HEK293 (cell line): ENCODE data around the gene SERTAD1.
"Not testable (repeated sequence)": the region's sequence is repeated elsewhere in the genome, so short reads cannot be mapped to it uniquely, and the experiment has no call there.

Experiments
- CTCF ChIA-PET: fragments of 350-600 bp; formaldehyde crosslinking; extraction: SDS; loops from one replicate; lab custom pipeline; 2021; ENCODE audit warnings: antibody characterized with exemption; lab: Yijun Ruan, JAX
- POLR2A ChIA-PET: fragments of 300-600 bp; formaldehyde crosslinking; extraction: SDS; loops from one replicate; lab custom pipeline; 2020; ENCODE audit warnings: antibody characterized with exemption, inconsistent platforms; lab: Yijun Ruan, JAX
- H3K27ac ChIP-seq: fragments of 200-500 bp; sonication (Bioruptor generic); 2 replicates; pipeline ENCODE4 v1.5.1; 2014; ENCODE audit warnings: low read depth, low read length, control low read depth, inconsistent platforms; ENCODE audit errors: extremely low read depth
- H3K36me3 ChIP-seq, 2 experiments: fragments of 200-500 bp in 1 of 2; sonication (Bioruptor generic) in 1 of 2; 1 replicate in 1 of 2; 2 replicates in 1 of 2; pipeline ENCODE4 v1.5.1; 2014 to 2017; ENCODE audit warnings: inconsistent platforms in 2 of 2, low read length in 2 of 2; ENCODE audit not compliant: control insufficient read depth in 2 of 2, insufficient read depth in 1 of 2
- H3K4me1 ChIP-seq: fragments of 200-500 bp; sonication (Bioruptor generic); 2 replicates; pipeline ENCODE4 v1.5.1; 2014; ENCODE audit warnings: mild to moderate bottlenecking, low read length, inconsistent platforms; ENCODE audit not compliant: control insufficient read depth, insufficient read depth
- H3K4me3 ChIP-seq: 2 replicates; pipeline ENCODE4 v1.5.1; 2011; ENCODE audit warnings: low read depth, mild to moderate bottlenecking, control low read depth, low read length, moderate library complexity
- H3K9me3 ChIP-seq: fragments of 200-500 bp; sonication (Bioruptor generic); 2 replicates; pipeline ENCODE4 v1.5.1; 2014; ENCODE audit warnings: low read depth, low read length, inconsistent platforms; ENCODE audit not compliant: control insufficient read depth, insufficient read depth
- BCL11A ChIP-seq: fragments of 450-650 bp; formaldehyde crosslinking; IDR thresholded peaks from 2 replicates; pipeline ENCODE4 v1.5.1; 2016; ENCODE audit warnings: low read depth, missing biosample characterization, missing genetic modification characterization
- GLIS1 ChIP-seq: fragments of 450-650 bp; formaldehyde crosslinking; IDR thresholded peaks from 2 replicates; pipeline ENCODE4 v1.5.1; 2016; ENCODE audit warnings: missing biosample characterization, missing genetic modification characterization
- SP2 ChIP-seq: fragments of 450-650 bp; formaldehyde crosslinking; IDR thresholded peaks from 2 replicates; pipeline ENCODE4 v1.5.1; 2016; ENCODE audit warnings: missing biosample characterization, missing genetic modification characterization
- ZFP3 ChIP-seq: fragments of 450-650 bp; formaldehyde crosslinking; IDR thresholded peaks from 2 replicates; pipeline ENCODE4 v1.5.1; 2016; ENCODE audit warnings: low read depth, missing biosample characterization, missing genetic modification characterization
- ZNF2 ChIP-seq: fragments of 450-650 bp; formaldehyde crosslinking; IDR thresholded peaks from 2 replicates; pipeline ENCODE4 v1.5.1; 2016; ENCODE audit warnings: missing biosample characterization, missing genetic modification characterization
- ZNF394 ChIP-seq: fragments of 450-650 bp; formaldehyde crosslinking; IDR thresholded peaks from 2 replicates; pipeline ENCODE4 v1.5.1; 2016; ENCODE audit warnings: missing biosample characterization, missing genetic modification characterization, mild to moderate bottlenecking, moderate library complexity, borderline replicate concordance
- ZNF664 ChIP-seq: fragments of 450-650 bp; formaldehyde crosslinking; IDR thresholded peaks from 2 replicates; pipeline ENCODE4 v1.5.1; 2016; ENCODE audit warnings: missing biosample characterization, missing genetic modification characterization
- ZNF777 ChIP-seq: fragments of 450-650 bp; formaldehyde crosslinking; IDR thresholded peaks from 2 replicates; pipeline ENCODE4 v1.5.1; 2017; ENCODE audit warnings: missing biosample characterization, missing genetic modification characterization, borderline replicate concordance
- ZSCAN23 ChIP-seq: fragments of 450-650 bp; formaldehyde crosslinking; IDR thresholded peaks from 2 replicates; pipeline ENCODE4 v1.5.1; 2016; ENCODE audit warnings: missing biosample characterization, missing genetic modification characterization
- ZXDB ChIP-seq: fragments of 450-650 bp; formaldehyde crosslinking; IDR thresholded peaks from 2 replicates; pipeline ENCODE4 v1.5.1; 2016; ENCODE audit warnings: missing biosample characterization, missing genetic modification characterization
- TF ChIP-seq, protein P1 (sequence below): fragments of 450-650 bp; formaldehyde crosslinking; IDR thresholded peaks from 2 replicates; pipeline ENCODE4 v1.5.1; 2016; ENCODE audit warnings: missing biosample characterization, missing genetic modification characterization
- TF ChIP-seq, protein P2 (sequence below): fragments of 450-650 bp; formaldehyde crosslinking; IDR thresholded peaks from 2 replicates; pipeline ENCODE4 v1.5.1; 2017; ENCODE audit warnings: missing biosample characterization, missing genetic modification characterization
- TF ChIP-seq, protein P3 (sequence below): fragments of 450-650 bp; formaldehyde crosslinking; IDR thresholded peaks from 2 replicates; pipeline ENCODE4 v1.5.1; 2016; ENCODE audit warnings: missing biosample characterization, missing genetic modification characterization
- TF ChIP-seq, protein P4 (sequence below): fragments of 450-650 bp; formaldehyde crosslinking; IDR thresholded peaks from 2 replicates; pipeline ENCODE4 v1.5.1; 2017; ENCODE audit warnings: missing biosample characterization, missing genetic modification characterization
- TF ChIP-seq, protein P5 (sequence below): fragments of 450-650 bp; formaldehyde crosslinking; IDR thresholded peaks from 2 replicates; pipeline ENCODE4 v1.5.1; 2016; ENCODE audit warnings: missing biosample characterization, missing genetic modification characterization

Gene SERTAD1

DNA sequence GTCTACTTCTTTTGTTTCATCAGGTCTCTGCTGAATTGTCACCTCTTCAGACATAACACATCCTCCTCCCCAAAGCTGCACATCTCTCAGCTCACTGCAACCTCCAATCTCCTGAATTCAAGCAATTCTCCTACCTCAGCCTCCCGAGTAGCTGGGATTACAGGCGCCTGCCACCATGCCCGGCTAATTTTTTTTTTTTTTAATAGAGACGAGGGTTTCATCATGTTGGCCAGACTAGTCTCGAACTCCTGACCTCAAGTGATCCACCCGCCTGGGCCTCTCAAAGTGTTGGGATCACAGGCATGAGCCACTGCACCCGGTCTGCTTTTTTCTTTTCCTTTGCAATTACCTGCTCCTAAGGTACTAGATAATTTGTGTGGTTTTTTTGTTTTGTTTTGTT is 7.0 kb upstream of the SERTAD1 start:
- Histone ChIP-seq H3K27ac (peak overlapping the region; percentile 100), H3K4me1 (peaks cover 16% of the 10 kb centered on the region)
- H3K36me3 ChIP-seq, result not testable (repeated sequence)
- TF ChIP-seq ZFP3 (tag by site-specific recombination) (peak; percentile 54; the same call in 1 of the 2 replicates), SP2 (tag by site-specific recombination) (0 out of 2 replicates have a peak, but pooled peaks have one; percentile 2), BCL11A (tag by site-specific recombination) (0 out of 2 replicates have a peak, but pooled peaks have one; percentile 34), ZSCAN23 (tag by site-specific recombination) (peak; percentile 15; the same call in 1 of the 2 replicates), GLIS1 (tag by site-specific recombination) (peak; percentile 6; the same call in 1 of the 2 replicates), ZNF394 (tag by site-specific recombination) (0 out of 2 replicates have a peak, but pooled peaks have one; percentile 5), ZNF2 (tag by site-specific recombination) (peak; percentile 55; the same call in 1 of the 2 replicates), ZNF777 (tag by site-specific recombination) (0 out of 2 replicates have a peak, but pooled peaks have one; percentile 41)
- TF ChIP-seq, protein P1, sequence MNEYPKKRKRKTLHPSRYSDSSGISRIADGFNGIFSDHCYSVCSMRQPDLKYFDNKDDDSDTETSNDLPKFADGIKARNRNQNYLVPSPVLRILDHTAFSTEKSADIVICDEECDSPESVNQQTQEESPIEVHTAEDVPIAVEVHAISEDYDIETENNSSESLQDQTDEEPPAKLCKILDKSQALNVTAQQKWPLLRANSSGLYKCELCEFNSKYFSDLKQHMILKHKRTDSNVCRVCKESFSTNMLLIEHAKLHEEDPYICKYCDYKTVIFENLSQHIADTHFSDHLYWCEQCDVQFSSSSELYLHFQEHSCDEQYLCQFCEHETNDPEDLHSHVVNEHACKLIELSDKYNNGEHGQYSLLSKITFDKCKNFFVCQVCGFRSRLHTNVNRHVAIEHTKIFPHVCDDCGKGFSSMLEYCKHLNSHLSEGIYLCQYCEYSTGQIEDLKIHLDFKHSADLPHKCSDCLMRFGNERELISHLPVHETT (tag by site-specific recombination), result peak; percentile 12; the same call in 1 of the 2 replicates
- TF ChIP-seq, protein P2, sequence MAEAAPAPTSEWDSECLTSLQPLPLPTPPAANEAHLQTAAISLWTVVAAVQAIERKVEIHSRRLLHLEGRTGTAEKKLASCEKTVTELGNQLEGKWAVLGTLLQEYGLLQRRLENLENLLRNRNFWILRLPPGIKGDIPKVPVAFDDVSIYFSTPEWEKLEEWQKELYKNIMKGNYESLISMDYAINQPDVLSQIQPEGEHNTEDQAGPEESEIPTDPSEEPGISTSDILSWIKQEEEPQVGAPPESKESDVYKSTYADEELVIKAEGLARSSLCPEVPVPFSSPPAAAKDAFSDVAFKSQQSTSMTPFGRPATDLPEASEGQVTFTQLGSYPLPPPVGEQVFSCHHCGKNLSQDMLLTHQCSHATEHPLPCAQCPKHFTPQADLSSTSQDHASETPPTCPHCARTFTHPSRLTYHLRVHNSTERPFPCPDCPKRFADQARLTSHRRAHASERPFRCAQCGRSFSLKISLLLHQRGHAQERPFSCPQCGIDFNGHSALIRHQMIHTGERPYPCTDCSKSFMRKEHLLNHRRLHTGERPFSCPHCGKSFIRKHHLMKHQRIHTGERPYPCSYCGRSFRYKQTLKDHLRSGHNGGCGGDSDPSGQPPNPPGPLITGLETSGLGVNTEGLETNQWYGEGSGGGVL (tag by site-specific recombination), result peak; percentile 7; the same call in 1 of the 2 replicates
- TF ChIP-seq, protein P3, sequence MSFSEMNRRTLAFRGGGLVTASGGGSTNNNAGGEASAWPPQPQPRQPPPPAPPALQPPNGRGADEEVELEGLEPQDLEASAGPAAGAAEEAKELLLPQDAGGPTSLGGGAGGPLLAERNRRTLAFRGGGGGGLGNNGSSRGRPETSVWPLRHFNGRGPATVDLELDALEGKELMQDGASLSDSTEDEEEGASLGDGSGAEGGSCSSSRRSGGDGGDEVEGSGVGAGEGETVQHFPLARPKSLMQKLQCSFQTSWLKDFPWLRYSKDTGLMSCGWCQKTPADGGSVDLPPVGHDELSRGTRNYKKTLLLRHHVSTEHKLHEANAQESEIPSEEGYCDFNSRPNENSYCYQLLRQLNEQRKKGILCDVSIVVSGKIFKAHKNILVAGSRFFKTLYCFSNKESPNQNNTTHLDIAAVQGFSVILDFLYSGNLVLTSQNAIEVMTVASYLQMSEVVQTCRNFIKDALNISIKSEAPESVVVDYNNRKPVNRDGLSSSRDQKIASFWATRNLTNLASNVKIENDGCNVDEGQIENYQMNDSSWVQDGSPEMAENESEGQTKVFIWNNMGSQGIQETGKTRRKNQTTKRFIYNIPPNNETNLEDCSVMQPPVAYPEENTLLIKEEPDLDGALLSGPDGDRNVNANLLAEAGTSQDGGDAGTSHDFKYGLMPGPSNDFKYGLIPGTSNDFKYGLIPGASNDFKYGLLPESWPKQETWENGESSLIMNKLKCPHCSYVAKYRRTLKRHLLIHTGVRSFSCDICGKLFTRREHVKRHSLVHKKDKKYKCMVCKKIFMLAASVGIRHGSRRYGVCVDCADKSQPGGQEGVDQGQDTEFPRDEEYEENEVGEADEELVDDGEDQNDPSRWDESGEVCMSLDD (tag by site-specific recombination), result peak; percentile 13; the same call in 1 of the 2 replicates
- TF ChIP-seq, protein P4, sequence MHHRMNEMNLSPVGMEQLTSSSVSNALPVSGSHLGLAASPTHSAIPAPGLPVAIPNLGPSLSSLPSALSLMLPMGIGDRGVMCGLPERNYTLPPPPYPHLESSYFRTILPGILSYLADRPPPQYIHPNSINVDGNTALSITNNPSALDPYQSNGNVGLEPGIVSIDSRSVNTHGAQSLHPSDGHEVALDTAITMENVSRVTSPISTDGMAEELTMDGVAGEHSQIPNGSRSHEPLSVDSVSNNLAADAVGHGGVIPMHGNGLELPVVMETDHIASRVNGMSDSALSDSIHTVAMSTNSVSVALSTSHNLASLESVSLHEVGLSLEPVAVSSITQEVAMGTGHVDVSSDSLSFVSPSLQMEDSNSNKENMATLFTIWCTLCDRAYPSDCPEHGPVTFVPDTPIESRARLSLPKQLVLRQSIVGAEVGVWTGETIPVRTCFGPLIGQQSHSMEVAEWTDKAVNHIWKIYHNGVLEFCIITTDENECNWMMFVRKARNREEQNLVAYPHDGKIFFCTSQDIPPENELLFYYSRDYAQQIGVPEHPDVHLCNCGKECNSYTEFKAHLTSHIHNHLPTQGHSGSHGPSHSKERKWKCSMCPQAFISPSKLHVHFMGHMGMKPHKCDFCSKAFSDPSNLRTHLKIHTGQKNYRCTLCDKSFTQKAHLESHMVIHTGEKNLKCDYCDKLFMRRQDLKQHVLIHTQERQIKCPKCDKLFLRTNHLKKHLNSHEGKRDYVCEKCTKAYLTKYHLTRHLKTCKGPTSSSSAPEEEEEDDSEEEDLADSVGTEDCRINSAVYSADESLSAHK (tag by site-specific recombination), result 0 out of 2 replicates have a peak, but pooled peaks have one; percentile 10
- TF ChIP-seq, all 188 proteins: peak for 12; not testable (repeated sequence) for 176
- not testable (repeated sequence) for H3K4me3 ChIP-seq, H3K9me3 ChIP-seq
- ChIA-PET CTCF (interaction anchor here (0.6 to 3.0 kb wide), 16 partner anchors 8 to 1164 kb away, joined by 3 to 21 read pairs (median 4); no protein-coding TSS in a partner anchor), POLR2A (interaction anchor here (0.5 to 17.1 kb wide), 11 partner anchors 8 to 231 kb away, joined by 3 to 428 read pairs (median 6); partner anchors contain the start of genes BLVRB, C19orf47, PLD3 and SERTAD1)

DNA sequence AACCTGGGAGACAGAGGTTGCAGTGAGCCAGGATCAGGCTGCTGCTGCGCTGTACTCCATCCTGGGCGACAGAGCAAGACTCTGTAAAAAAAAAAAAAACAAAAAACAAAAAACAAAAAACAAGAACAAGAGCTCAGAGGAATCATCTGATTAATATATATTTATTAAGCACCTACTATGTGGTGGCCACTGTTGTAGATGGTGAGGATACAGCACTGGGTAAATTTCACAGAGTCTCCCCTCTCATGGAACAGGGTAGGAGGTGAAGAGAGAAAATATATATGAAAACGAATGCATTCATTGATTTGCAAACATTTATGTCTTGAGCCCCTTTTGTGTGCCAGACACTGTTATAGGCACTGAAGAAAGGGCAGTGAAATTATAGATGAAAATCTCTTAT is 5.9 kb upstream of the SERTAD1 start:
- Histone ChIP-seq H3K27ac (peak overlapping the region; percentile 24; the same call in 1 of the 2 replicates), H3K9me3 (no peaks in the 10 kb centered on the region), H3K4me1 (peaks cover 16% of the 10 kb centered on the region), H3K36me3 (no peaks in the 10 kb centered on the region; a peak in 1 of 3 replicates), H3K4me3 (no peak overlapping the region)
- ChIA-PET POLR2A (interaction anchor here (0.9 to 17.1 kb wide), 3 partner anchors 7 to 34 kb away, joined by 4 to 428 read pairs (median 102); partner anchors contain the start of genes BLVRB, SERTAD1 and SERTAD3), CTCF (interaction anchor here (0.5 to 3.0 kb wide), 7 partner anchors 11 to 203 kb away, joined by 3 to 21 read pairs (median 4); no protein-coding TSS in a partner anchor)
- TF ChIP-seq, protein P5, sequence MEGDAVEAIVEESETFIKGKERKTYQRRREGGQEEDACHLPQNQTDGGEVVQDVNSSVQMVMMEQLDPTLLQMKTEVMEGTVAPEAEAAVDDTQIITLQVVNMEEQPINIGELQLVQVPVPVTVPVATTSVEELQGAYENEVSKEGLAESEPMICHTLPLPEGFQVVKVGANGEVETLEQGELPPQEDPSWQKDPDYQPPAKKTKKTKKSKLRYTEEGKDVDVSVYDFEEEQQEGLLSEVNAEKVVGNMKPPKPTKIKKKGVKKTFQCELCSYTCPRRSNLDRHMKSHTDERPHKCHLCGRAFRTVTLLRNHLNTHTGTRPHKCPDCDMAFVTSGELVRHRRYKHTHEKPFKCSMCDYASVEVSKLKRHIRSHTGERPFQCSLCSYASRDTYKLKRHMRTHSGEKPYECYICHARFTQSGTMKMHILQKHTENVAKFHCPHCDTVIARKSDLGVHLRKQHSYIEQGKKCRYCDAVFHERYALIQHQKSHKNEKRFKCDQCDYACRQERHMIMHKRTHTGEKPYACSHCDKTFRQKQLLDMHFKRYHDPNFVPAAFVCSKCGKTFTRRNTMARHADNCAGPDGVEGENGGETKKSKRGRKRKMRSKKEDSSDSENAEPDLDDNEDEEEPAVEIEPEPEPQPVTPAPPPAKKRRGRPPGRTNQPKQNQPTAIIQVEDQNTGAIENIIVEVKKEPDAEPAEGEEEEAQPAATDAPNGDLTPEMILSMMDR (tag by site-specific recombination), result no peak
- peak; percentile 79 for TF ChIP-seq ZNF664 (tag by site-specific recombination)
- TF ChIP-seq ZXDB (tag by site-specific recombination), result 0 out of 2 replicates have a peak, but pooled peaks have one; percentile 15
